ENCODE data around the gene ZNF583. TPM values are rescaled to one million over a fixed set of nuclear protein-coding genes. Genes with fewer than 3 reads are reported as not detected.

The ZNF583 gene
- total and polyA plus RNA-seq, 2 of the 8 experiments (the other 6 are each of a cell fraction or from before 2014, with no cell fraction given): 0.48 to 2.8 TPM

DNA sequence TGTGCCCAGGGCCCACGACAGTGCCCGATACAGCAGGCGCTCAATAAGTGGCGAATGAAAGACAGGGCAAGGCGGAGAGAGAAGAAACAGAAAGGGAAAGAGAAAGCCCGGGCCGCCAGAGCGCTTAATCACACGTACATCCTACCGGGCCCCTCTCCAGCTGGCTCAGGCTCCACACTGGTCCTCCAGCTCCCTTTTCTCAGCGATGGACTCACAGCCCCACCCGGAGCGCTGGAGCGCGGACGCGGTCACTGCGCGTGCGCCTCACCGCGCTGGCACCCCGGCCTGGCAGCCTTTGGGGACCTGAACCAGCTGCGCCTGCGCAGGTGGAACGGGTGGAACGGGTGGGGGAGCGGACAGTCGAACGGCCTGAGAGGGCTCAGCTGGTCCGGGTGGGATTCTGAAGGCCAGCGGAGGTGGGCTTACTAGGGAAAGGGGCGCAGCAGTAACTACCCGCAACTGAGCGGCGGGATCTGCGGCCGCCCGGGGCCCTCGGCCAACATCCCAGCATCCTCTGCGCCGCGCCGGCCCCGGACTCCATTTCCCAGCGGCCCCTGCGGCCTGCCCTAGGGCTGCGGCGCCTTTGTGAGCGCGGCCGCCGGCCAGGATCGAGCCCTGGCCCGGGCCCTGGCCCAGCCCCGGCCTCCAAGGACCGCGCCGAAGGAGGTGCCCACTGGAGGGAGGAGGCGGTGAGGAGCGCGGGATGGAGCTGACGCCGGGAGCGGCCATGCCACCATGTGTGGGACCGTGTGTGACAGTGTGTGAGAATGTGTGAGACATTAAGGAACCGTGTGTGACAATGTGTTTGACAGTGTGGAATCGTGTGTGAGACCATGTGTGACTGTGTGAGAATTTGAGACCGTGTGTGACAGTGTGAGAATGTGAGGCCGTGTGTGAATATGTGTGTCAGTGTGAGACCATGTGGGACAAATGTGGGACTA is at the start of gene ZNF583 (continued):
- TF ChIP-seq, protein P1, sequence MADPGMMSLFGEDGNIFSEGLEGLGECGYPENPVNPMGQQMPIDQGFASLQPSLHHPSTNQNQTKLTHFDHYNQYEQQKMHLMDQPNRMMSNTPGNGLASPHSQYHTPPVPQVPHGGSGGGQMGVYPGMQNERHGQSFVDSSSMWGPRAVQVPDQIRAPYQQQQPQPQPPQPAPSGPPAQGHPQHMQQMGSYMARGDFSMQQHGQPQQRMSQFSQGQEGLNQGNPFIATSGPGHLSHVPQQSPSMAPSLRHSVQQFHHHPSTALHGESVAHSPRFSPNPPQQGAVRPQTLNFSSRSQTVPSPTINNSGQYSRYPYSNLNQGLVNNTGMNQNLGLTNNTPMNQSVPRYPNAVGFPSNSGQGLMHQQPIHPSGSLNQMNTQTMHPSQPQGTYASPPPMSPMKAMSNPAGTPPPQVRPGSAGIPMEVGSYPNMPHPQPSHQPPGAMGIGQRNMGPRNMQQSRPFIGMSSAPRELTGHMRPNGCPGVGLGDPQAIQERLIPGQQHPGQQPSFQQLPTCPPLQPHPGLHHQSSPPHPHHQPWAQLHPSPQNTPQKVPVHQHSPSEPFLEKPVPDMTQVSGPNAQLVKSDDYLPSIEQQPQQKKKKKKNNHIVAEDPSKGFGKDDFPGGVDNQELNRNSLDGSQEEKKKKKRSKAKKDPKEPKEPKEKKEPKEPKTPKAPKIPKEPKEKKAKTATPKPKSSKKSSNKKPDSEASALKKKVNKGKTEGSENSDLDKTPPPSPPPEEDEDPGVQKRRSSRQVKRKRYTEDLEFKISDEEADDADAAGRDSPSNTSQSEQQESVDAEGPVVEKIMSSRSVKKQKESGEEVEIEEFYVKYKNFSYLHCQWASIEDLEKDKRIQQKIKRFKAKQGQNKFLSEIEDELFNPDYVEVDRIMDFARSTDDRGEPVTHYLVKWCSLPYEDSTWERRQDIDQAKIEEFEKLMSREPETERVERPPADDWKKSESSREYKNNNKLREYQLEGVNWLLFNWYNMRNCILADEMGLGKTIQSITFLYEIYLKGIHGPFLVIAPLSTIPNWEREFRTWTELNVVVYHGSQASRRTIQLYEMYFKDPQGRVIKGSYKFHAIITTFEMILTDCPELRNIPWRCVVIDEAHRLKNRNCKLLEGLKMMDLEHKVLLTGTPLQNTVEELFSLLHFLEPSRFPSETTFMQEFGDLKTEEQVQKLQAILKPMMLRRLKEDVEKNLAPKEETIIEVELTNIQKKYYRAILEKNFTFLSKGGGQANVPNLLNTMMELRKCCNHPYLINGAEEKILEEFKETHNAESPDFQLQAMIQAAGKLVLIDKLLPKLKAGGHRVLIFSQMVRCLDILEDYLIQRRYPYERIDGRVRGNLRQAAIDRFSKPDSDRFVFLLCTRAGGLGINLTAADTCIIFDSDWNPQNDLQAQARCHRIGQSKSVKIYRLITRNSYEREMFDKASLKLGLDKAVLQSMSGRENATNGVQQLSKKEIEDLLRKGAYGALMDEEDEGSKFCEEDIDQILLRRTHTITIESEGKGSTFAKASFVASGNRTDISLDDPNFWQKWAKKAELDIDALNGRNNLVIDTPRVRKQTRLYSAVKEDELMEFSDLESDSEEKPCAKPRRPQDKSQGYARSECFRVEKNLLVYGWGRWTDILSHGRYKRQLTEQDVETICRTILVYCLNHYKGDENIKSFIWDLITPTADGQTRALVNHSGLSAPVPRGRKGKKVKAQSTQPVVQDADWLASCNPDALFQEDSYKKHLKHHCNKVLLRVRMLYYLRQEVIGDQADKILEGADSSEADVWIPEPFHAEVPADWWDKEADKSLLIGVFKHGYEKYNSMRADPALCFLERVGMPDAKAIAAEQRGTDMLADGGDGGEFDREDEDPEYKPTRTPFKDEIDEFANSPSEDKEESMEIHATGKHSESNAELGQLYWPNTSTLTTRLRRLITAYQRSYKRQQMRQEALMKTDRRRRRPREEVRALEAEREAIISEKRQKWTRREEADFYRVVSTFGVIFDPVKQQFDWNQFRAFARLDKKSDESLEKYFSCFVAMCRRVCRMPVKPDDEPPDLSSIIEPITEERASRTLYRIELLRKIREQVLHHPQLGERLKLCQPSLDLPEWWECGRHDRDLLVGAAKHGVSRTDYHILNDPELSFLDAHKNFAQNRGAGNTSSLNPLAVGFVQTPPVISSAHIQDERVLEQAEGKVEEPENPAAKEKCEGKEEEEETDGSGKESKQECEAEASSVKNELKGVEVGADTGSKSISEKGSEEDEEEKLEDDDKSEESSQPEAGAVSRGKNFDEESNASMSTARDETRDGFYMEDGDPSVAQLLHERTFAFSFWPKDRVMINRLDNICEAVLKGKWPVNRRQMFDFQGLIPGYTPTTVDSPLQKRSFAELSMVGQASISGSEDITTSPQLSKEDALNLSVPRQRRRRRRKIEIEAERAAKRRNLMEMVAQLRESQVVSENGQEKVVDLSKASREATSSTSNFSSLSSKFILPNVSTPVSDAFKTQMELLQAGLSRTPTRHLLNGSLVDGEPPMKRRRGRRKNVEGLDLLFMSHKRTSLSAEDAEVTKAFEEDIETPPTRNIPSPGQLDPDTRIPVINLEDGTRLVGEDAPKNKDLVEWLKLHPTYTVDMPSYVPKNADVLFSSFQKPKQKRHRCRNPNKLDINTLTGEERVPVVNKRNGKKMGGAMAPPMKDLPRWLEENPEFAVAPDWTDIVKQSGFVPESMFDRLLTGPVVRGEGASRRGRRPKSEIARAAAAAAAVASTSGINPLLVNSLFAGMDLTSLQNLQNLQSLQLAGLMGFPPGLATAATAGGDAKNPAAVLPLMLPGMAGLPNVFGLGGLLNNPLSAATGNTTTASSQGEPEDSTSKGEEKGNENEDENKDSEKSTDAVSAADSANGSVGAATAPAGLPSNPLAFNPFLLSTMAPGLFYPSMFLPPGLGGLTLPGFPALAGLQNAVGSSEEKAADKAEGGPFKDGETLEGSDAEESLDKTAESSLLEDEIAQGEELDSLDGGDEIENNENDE (IDR thresholded peaks at IDR 0.05; ENCODE audit: insufficient replicate concordance, low read length): no peak
- TF ChIP-seq TAF7 (optimal IDR thresholded peaks at IDR 0.05; ENCODE audit: borderline replicate concordance, low read depth, low read length) (peak; percentile 59), RBBP5 (IDR thresholded peaks at IDR 0.05; ENCODE audit: borderline replicate concordance, low read depth, low read length) (no peak), POLR2A (IDR thresholded peaks at IDR 0.05; ENCODE audit: control extremely low read depth in 1 of 2, low read depth in 2 of 2, low read length in 2 of 2) (peak in 1 of 2 experiments; percentile 86; a peak in 2 of 3 replicates), CREB1 (IDR thresholded peaks at IDR 0.05) (peak; percentile 6; the same call in 1 of the 2 replicates), TAF1 (IDR thresholded peaks at IDR 0.05; ENCODE audit: low read depth, low read length) (peak; percentile 91), SIN3A (conservative IDR thresholded peaks at IDR 0.05 in 1 of 2, IDR thresholded peaks at IDR 0.05 in 1 of 2; ENCODE audit: low read depth in 1 of 2, low read length in 2 of 2) (peak in 1 of 2 experiments; percentile 61; a peak in 1 of 4 replicates), YY1 (IDR thresholded peaks at IDR 0.05; ENCODE audit: low read depth, low read length) (no peak)
- TF ChIP-seq, protein P2, sequence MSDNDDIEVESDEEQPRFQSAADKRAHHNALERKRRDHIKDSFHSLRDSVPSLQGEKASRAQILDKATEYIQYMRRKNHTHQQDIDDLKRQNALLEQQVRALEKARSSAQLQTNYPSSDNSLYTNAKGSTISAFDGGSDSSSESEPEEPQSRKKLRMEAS (IDR thresholded peaks at IDR 0.05): no peak

Data from H1 (cell line).